Heart right ventricle (tissue), 16 donors: ENCODE results near the gene ACP6. TPM values are rescaled to one million over a fixed set of nuclear protein-coding genes. Genes with fewer than 3 reads are reported as not detected.
A peak's percentile ranks its signal among the peaks of the same experiment; 100 is the strongest.

Experiments
- ATAC-seq, 8 donors: fragments of 200-7000 bp; cut with Tn5 transposase; one replicate each; pipeline ENCODE4 v1.9.1; 2020; ENCODE audit warnings: mild to moderate bottlenecking in 8 of 8, moderate library complexity in 8 of 8, moderate number of reproducible peaks in 1 of 8
- DNase-seq, 2 donors: peaks; one replicate each; pipeline ENCODE4 v3.0.0-alpha.2; 2020
- H3K27ac ChIP-seq, 10 donors: fragments of 200-600 bp; sonication (generic) in 2 of 10; one replicate each; pipeline versions ENCODE4 v1.5.0 to v1.8.0; 2020 to 2022; ENCODE audit warnings: mild to moderate bottlenecking in 3 of 10
- H3K27me3 ChIP-seq, 7 donors: fragments of 200-600 bp; one replicate each; pipeline ENCODE4 v1.8.0; 2021 to 2022; ENCODE audit warnings: mild to moderate bottlenecking in 2 of 7
- H3K36me3 ChIP-seq, 9 donors: fragments of 200-600 bp; sonication (generic) in 1 of 9; one replicate each; pipeline versions ENCODE4 v1.5.0 to v1.8.0; 2020 to 2022; ENCODE audit warnings: mild to moderate bottlenecking in 2 of 9
- H3K4me1 ChIP-seq, 9 donors: fragments of 200-600 bp; sonication (generic) in 1 of 9; one replicate each; pipeline versions ENCODE4 v1.5.0 to v1.8.0; 2020 to 2022; ENCODE audit warnings: mild to moderate bottlenecking in 4 of 9
- H3K4me3 ChIP-seq, 10 donors: fragments of 200-600 bp; sonication (generic) in 2 of 10; one replicate each; pipeline versions ENCODE4 v1.5.0 to v1.8.0; 2020 to 2022; ENCODE audit warnings: mild to moderate bottlenecking in 7 of 10, moderate library complexity in 2 of 10
- H3K9me3 ChIP-seq, 11 donors: fragments of 200-600 bp in 10 of 11; sonication (generic) in 2 of 11; one replicate each; pipeline versions ENCODE4 v1.5.0 to v1.8.0; 2013 to 2022; ENCODE audit warnings: mild to moderate bottlenecking in 2 of 11, control low read depth in 1 of 11, moderate library complexity in 1 of 11
- CTCF ChIP-seq, 9 donors: fragments of 200-600 bp; sonication (generic) in 2 of 9; IDR thresholded peaks; one replicate each; pipeline versions ENCODE4 v1.5.0 to v1.8.0; 2021 to 2022; ENCODE audit warnings: antibody characterized with exemption in 9 of 9, mild to moderate bottlenecking in 5 of 9, moderate library complexity in 1 of 9
- WGBS, 2 donors: extraction: QIAGEN DNeasy Blood & Tissue Kit; methylation state at CpG; one replicate each; pipeline ENCODE4 v1.1.7; 2013; ENCODE audit warnings: inconsistent platforms in 1 of 2; 5-methylcytosine and 5-hydroxymethylcytosine counted together
- intact Hi-C, 10 donors: fragments of 100-400 bp; cut with DNase I; formaldehyde crosslinking; loops; one replicate each; pipeline versions ENCODE4 v1.11.1 to v1.14.2; 2022
- polyA plus RNA-seq, 2 donors: library from polyadenylated mRNA; stranded (reverse); fragments of 200-250 nt; gene quantifications; one replicate each; pipeline ENCODE4 v1.2.3, GENCODE V29; 2013
- total RNA-seq, 10 donors: library from RNA; stranded (reverse); fragmentation: NEBNext Ultra II Directional in 3 of 10; extraction: Animal tissue kit (Norgen Biotek cat#: 25700) in 3 of 10; gene quantifications; one replicate each; pipeline versions ENCODE4 v1.2.1 to v1.2.4, GENCODE V29; 2021 to 2023
- donor health status: Arrhythmogenic right ventricular cardiomyopathy.
- donor health status: ischemic (EF 13 %, LVEDD 7.1; RV severe dilation, severe dysfunction).
- donor health status: healthy with polysubstance abuse.
- donor health status: DM: no; HTN: yes; CAD: no.
- donor health status: DM: no; HTN: no; CAD: no.
- donor health status: ischemic (EF 25% LVEDD 6.9; RV normal size, moderate dysfunction).
- donor health status: ischemic (EF 25% LVEDD 5.7; RV mildly dilated, moderate dysfunction).
- donor health status: healthy.
- donor health status: DM: yes; HTN: yes; CAD: no.
- donor health status: Ischemic cardiomyopathy.
- donor health status: ischemic (EF 35%, LVEDD 5.7; RV mildly dilated, moderate dysfunction).
- donor health status: nonischemic (EF 11% LVEDD 7.7; RV severe dilation, severe dysfunction).
- donor health status: DM: yes; HTN: yes; CAD: no.
- donor health status: PGD.
- donor health status: ischemic (EF 29% LVEDD 5.4; RV normal size, mild dysfunction).
- donor health status: nonischemic (EF 23%, LVEDD 6.1; RV moderate dilation, normal function).

Gene ACP6
- total and polyA plus RNA-seq, 12 donors = 5.0 to 24.8 (median 16.1) TPM

- peaks cover 0 to 59% (median 15%) of the 10 kb centered on the region in 9 donors for H3K36me3 ChIP-seq
- intact Hi-C loops = loop anchor here in 5 of 10 donors (5.0 kb wide), 2 partner anchors 108 to 128 kb away; no protein-coding TSS in a partner anchor
- no peaks in the 10 kb centered on the region for H3K9me3 ChIP-seq
- 58% methylated on average over 7 of the region's 7 CpGs for WGBS, 2 donors
- peak overlapping the region in 1 of 10 donors; percentile 40 for H3K27ac ChIP-seq
- no peak for TF ChIP-seq CTCF (IDR thresholded peaks at IDR 0.05)
- DNase-seq (no peak), ATAC-seq (no peak)
- H3K4me1 ChIP-seq = peaks cover 0 to 34% (median 0%) of the 10 kb centered on the region in 9 donors
- peak overlapping the region in 1 of 10 donors; percentile 12 for H3K4me3 ChIP-seq
- H3K27me3 ChIP-seq = no peaks in the 10 kb centered on the region
Observed at GRCh38 chr1:147625362-147625995, 44.8 kb downstream of the ACP6 start.

- Histone ChIP-seq H3K4me3 (no peak overlapping the region), H3K4me1 (peaks cover 0 to 34% (median 0%) of the 10 kb centered on the region in 9 donors), H3K36me3 (peaks cover 0 to 68% (median 15%) of the 10 kb centered on the region in 9 donors), H3K27ac (no peak overlapping the region), H3K9me3 (no peaks in the 10 kb centered on the region), H3K27me3 (no peaks in the 10 kb centered on the region)
- DNase-seq (no peak), ATAC-seq (peak in 2 of 8 donors; percentile 19 to 23)
- whole genome bisulfite sequencing, 2 donors = 88 to 96% methylated on average over 8 of the region's 8 CpGs
- no peak for TF ChIP-seq CTCF (IDR thresholded peaks at IDR 0.05)
- intact Hi-C loops = no loop called here
Observed at GRCh38 chr1:147624529-147624928, 45.8 kb downstream of the ACP6 start.

- DNase-seq (no peak), ATAC-seq (no peak)
- Histone ChIP-seq H3K4me1 (peaks cover 0 to 29% (median 0%) of the 10 kb centered on the region in 9 donors), H3K27ac (no peak overlapping the region), H3K36me3 (peaks cover 0 to 73% (median 19%) of the 10 kb centered on the region in 9 donors), H3K27me3 (no peaks in the 10 kb centered on the region), H3K9me3 (no peaks in the 10 kb centered on the region), H3K4me3 (no peak overlapping the region)
- 94 to 96% methylated on average over 8 of the region's 8 CpGs for WGBS, 2 donors
- TF ChIP-seq CTCF (IDR thresholded peaks at IDR 0.05) = no peak
- intact Hi-C loops = no loop called here
Observed at GRCh38 chr1:147624011-147624410, 46.3 kb downstream of the ACP6 start.

GRCh38 chr1:147622731-147623130 lies 47.6 kb downstream of the ACP6 start:
- intact Hi-C loops = no loop called here
- DNase-seq (no peak), ATAC-seq (no peak)
- H3K9me3 ChIP-seq = no peaks in the 10 kb centered on the region
- no peak overlapping the region for H3K27ac ChIP-seq
- 85 to 89% methylated on average over 2 of the region's 2 CpGs for WGBS, 2 donors
- H3K4me3 ChIP-seq = no peak overlapping the region
- peaks cover 0 to 86% (median 32%) of the 10 kb centered on the region in 9 donors for H3K36me3 ChIP-seq
- no peaks in the 10 kb centered on the region for H3K27me3 ChIP-seq
- H3K4me1 ChIP-seq = peaks cover 0 to 19% (median 0%) of the 10 kb centered on the region in 9 donors
- TF ChIP-seq CTCF (IDR thresholded peaks at IDR 0.05) = no peak
